ENCODE data around the gene DKKL1.

The DKKL1 gene

DNA sequence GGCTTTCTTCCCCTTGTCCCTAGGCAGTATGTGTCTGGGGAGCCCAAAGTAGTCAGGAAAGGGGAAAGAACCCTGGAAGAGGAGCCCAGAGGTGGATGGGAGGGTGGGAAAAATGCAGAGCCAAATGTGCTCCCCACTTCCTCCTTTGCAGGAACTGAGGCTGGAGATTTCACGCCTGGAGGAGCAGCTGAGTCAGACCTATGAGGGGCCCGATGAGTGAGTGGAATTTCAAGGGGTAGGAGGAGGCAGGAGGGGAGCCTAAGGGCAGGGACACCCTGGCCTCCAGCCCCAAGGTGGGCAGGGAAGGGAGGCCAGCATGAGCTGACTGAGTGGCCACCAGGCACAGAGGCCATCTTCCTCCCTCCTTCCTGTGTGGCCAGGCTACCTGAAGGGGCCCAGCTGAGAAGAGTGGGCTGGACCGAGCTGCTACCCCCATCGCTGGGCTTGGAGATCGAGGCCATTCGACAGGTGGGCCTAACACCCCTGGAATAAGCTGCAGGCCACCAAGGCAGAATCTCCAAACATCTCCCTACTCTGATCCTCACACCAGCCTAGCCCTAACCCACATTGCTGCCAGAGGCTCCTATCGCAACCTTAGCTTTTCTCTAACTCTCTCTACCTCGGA is 45.3 kb downstream of the DKKL1 start:
- TF ChIP-seq, protein P1, sequence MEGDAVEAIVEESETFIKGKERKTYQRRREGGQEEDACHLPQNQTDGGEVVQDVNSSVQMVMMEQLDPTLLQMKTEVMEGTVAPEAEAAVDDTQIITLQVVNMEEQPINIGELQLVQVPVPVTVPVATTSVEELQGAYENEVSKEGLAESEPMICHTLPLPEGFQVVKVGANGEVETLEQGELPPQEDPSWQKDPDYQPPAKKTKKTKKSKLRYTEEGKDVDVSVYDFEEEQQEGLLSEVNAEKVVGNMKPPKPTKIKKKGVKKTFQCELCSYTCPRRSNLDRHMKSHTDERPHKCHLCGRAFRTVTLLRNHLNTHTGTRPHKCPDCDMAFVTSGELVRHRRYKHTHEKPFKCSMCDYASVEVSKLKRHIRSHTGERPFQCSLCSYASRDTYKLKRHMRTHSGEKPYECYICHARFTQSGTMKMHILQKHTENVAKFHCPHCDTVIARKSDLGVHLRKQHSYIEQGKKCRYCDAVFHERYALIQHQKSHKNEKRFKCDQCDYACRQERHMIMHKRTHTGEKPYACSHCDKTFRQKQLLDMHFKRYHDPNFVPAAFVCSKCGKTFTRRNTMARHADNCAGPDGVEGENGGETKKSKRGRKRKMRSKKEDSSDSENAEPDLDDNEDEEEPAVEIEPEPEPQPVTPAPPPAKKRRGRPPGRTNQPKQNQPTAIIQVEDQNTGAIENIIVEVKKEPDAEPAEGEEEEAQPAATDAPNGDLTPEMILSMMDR (IDR thresholded peaks at IDR 0.05; ENCODE audit: insufficient read depth, low read length, missing control alignments): no peak
- DNase-seq (ENCODE audit: low read depth, low spot score): no peak
- ChIA-PET CTCF (interaction anchor here (1.3 kb wide), 2 partner anchors 10 to 64 kb away, joined by 3 read pairs; no protein-coding TSS in a partner anchor), POLR2A (no interaction called here)
- no peak overlapping the region for H3K4me3 ChIP-seq (ENCODE audit: low read depth, low read length)

DNA sequence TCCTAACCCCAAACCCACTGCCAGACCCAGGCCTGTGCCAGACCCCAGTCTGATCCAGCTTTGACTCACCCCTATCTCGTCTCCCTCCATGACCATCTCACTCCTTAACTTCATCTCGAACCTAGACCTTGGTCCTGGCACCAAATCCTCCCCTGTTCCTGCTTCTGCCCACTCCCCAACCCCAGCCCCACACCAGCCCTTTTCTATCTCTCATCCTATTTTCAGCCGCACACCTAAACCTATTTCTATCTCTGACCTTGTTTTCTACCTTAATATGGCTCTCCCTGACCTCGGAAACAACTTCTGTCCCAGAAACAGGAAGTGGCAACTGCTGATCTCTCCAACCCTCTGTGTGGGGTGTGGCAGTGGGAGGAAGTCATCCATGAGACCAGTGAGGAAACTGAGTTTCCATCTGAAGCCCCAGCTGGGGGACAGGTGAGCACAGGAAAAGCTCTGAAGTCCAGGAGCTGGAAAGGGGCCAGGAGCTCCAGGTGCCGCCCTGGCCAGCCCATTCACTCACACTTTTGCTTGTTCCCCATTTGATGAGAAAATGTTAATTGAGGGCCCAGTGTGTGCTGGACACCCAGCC is 45.9 kb downstream of the DKKL1 start:
- ChIA-PET POLR2A (no interaction called here), CTCF (interaction anchor here (1.3 kb wide), 2 partner anchors 10 to 64 kb away, joined by 3 read pairs; no protein-coding TSS in a partner anchor)
- DNase-seq (ENCODE audit: low read depth, low spot score): no peak
- TF ChIP-seq, protein P1 (IDR thresholded peaks at IDR 0.05; ENCODE audit: insufficient read depth, low read length, missing control alignments): no peak
- no peak overlapping the region for H3K4me3 ChIP-seq (ENCODE audit: low read depth, low read length)

DNA sequence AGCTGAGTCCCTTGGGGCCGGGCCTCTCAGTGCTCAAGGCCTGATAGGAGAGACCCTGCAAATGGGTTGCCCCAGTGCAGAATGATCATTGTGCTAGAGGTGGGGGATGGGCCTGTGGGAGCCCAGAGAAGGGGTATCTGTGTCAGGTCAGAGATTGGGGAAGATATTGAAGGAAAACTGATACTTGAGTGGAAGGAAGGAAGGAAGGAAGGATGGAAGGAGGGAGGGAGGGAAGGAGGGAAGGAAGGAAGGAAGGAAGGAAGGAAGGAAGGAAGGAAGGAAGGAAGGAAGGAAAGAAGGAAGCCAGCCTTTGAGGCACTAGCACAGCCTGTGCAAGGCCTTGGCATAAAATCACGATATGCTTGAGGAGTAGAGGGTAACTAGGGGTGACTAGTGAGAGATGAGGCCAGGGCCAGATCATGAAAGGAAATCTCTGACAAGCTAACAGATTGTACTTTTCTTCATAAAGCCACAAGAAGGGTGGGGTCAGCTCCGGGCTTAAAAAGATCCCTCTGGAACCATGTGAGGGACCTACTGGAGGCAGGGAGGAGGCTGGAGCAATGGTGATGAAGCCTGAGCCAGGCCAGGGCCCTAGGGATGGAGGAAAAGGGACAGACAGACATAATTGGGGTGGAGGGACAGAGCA is 48.1 kb downstream of the DKKL1 start:
- no peak for DNase-seq (ENCODE audit: low read depth, low spot score)
- CTCF ChIA-PET: interaction anchor here (0.9 to 1.3 kb wide), 2 partner anchors 10 to 13 kb away, joined by 3 read pairs; partner anchors contain the start of gene GFY
- no peak overlapping the region for H3K4me3 ChIP-seq (ENCODE audit: low read depth, low read length)
- TF ChIP-seq, protein P1 (IDR thresholded peaks at IDR 0.05; ENCODE audit: insufficient read depth, low read length, missing control alignments): no peak
- POLR2A ChIA-PET: no interaction called here

DNA sequence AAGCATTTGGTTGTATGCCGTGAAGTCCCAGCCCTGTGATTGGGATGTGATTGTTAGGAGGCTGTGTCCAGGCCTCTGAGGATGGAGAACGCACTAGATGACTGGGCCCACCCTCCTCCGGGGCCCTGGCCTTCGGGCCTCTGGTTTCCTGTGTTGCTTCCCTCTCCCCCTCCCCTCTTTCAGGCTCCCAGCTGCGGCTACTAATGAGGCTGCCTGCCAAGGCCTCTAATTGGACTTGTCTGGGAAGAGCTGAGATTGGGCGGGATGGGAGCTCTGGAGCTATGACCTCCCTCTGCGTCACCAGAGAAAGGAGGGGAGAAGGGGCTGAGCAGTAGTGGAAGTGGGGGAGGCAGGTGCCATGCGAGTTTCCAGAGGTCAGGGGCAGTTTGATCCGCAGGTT is 49.7 kb downstream of the DKKL1 start:
- ChIA-PET POLR2A (no interaction called here), CTCF (interaction anchor here (1.0 to 1.4 kb wide), 3 partner anchors 10 to 112 kb away, joined by 3 to 4 read pairs (median 3); no protein-coding TSS in a partner anchor)
- no peak overlapping the region for H3K4me3 ChIP-seq (ENCODE audit: low read depth, low read length)
- DNase-seq (ENCODE audit: low read depth, low spot score): no peak
- TF ChIP-seq, protein P1 (IDR thresholded peaks at IDR 0.05; ENCODE audit: insufficient read depth, low read length, missing control alignments): no peak

DNA sequence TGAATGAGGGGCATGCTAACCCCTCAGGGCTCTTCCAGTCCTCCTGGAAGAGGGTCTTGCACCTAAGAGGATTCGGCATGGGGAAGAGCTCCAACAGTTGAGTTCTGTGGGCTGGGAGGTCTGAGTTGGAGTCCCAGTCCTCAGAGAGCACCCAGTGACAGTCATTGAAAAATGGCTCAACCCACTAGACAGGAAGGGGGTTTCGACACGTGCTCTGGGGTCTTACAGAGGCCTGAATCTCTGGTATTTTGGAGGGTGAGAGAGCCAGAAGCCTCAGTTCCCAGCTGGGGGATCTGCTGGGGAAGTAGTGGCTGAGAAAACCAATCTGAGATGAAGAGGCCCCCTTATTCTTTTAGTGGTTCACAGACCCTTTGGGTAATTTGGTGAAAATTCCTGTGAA is 50.6 kb downstream of the DKKL1 start:
- no peak for DNase-seq (ENCODE audit: low read depth, low spot score)
- no peak overlapping the region for H3K4me3 ChIP-seq (ENCODE audit: low read depth, low read length)
- TF ChIP-seq, protein P1 (IDR thresholded peaks at IDR 0.05; ENCODE audit: insufficient read depth, low read length, missing control alignments): no peak
- ChIA-PET CTCF (interaction anchor here (1.4 kb wide), 1 partner anchor 11 kb away, joined by 4 read pairs; no protein-coding TSS in a partner anchor), POLR2A (no interaction called here)
